ENCODE results near the gene STX10.
A peak's percentile ranks its signal among the peaks of the same experiment; 100 is the strongest.

The STX10 gene

DNA sequence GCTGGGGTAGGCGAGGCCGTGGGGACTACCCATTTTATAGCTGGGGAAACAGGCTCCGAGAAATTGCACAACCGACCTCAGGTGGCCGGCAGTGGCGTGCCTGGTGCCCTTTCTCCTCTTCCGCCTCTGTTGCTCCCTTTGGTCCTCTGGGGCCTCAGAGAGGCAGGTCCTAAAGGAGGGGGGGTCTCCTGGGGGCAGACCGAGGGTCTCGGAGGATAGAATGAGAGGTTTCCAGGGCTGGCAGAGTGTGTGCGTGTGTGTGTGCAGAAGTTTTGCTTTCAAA is 11.3 kb downstream of the STX10 start:
- DNase-seq: peak; percentile 20

GRCh38 chr19:13138171-13138915 is 11.8 kb downstream of the STX10 start:
- no peak for DNase-seq

DNA sequence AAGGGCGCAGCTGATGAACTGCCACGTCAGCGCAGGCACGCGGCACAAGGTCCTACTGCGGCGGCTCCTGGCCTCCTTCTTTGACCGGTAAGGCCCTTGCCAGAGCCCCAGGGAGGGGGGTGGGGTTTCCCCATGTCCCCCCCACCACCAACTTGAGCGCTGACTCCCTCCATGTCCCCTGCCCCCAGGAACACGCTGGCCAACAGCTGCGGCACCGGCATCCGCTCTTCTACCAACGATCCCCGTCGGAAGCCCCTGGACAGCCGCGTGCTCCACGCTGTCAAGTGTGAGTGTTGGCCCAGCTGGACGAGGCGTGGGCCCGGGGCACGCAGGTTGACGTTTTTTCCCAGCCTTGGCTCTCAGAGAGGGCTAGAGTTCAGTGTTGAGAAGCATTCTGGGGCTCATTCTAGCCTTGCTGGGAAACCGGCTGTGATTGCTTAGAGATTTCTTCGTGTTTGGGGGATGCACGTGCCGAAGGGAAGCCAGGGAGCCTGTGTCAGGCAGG is 12.8 kb downstream of the STX10 start:
- DNase-seq: no peak

DNA sequence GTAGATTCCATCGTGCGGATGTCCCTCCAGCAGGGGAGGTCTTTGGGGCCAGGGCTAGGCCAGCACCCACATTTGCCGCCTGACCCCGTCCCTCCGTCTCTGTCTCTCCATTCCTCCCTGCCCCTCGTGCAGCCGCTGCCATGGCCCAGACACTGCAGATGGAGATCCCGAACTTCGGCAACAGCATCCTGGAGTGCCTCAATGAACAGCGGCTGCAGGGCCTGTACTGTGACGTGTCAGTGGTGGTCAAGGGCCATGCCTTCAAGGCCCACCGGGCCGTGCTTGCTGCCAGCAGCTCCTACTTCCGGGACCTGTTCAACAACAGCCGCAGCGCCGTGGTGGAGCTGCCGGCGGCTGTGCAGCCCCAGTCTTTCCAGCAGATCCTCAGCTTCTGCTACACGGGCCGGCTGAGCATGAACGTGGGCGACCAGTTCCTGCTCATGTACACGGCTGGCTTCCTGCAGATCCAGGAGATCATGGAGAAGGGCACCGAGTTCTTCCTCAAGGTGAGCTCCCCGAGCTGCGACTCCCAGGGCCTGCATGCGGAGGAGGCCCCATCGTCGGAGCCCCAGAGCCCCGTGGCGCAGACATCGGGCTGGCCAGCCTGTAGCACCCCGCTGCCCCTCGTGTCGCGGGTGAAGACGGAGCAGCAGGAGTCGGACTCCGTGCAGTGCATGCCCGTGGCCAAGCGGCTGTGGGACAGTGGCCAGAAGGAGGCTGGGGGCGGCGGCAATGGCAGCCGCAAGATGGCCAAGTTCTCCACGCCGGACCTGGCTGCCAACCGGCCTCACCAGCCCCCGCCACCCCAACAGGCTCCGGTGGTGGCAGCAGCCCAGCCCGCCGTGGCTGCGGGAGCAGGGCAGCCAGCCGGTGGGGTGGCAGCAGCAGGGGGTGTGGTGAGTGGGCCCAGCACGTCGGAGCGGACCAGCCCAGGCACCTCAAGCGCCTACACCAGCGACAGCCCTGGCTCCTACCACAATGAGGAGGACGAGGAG is 14.8 kb downstream of the STX10 start:
- no peak for DNase-seq

GRCh38 chr19:13134626-13135025 is 15.5 kb downstream of the STX10 start:
- DNase-seq: no peak

- DNase-seq: no peak
Measured at GRCh38 chr19:13133241-13133870, 16.8 kb downstream of the STX10 start.

DNA sequence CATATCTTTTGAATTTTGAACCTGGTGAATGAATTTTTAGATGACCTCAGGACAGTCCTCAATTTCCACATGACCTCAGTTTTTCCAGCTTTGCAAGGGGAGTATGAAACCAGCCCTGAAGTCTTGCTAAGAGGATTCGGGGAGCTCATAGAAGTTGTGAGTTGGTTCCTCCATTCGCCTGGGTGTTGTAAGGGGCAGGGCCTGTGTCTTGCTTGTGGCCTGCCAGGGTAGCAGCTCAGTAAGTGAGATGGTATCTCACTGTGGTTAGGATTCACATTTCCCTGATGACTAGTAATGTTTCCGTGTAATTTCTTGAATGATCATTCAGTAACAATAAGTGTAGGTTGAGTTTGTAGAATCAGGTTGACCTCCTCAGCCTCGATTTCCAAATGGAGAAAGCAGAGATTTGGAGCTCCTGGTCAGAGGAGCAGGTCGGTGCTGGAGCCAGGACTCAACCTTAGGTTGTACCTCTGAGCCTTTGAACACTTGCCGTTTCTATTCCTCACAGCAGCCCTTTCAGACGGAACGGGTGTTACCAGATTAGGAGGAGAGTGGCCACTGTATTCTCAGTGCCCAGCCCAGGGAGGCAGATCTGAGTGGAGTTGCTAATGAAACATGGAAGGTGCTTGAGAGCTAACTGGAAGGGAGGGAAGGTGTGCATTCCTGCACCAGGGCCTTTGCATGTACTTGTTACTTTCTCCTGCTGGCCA is 17.5 kb downstream of the STX10 start:
- peak; percentile 88 for DNase-seq

DNA sequence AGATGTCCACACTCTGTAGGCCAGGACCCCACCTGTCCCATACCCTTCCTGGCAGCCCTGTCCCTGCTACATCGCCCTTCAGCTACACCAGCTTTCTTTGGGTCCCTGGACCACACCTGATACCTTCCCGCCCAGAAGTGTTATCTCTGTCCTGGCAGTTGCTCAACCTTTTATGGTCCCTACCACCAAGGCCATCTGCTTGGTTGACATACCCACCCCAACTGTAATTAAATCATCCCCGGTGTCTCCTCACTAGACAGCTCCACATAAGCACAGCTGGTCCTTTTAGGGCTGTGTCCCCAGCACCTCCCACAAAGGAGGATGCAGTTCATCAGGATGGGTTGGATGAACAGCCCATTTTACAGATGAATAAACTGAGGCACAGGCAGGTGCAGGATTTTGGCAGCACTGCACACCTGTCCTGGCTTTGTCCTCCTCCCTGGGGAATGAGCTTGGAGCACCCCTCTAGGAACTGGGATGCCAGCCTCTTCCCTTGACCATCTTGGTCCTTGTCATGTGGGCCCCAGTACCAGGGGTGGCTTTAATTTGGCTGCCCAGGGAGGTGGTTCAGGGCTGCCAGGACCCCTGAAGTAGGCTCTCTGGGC is 19.2 kb downstream of the STX10 start:
- DNase-seq: no peak

DNA sequence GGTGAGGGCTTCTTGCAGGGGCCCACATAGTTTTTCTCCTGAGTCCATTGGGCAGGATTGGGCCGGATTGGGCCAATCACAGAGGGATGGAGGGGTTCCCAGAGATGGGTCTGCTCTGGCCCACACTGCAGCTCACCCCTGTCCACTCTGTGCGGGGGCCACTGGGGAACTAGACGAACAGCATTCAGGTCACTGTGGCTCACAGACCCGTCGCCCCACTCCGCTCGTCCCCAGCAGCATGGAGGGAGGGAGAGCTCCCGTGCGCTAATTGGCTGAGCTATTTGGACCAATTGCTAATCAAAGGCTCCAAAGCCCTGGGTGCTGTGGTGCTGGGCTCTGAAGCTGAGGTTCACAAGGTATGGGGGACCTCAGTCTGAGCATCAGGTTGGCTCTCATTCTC is 20.8 kb downstream of the STX10 start:
- no peak for DNase-seq

- no peak for DNase-seq
Measured at GRCh38 chr19:13128583-13128982, 21.6 kb downstream of the STX10 start.

GRCh38 chr19:13127811-13128575 is 22.2 kb downstream of the STX10 start:
- no peak for DNase-seq

- no peak for DNase-seq
Measured at GRCh38 chr19:13127051-13127450, 23.1 kb downstream of the STX10 start.

DNA sequence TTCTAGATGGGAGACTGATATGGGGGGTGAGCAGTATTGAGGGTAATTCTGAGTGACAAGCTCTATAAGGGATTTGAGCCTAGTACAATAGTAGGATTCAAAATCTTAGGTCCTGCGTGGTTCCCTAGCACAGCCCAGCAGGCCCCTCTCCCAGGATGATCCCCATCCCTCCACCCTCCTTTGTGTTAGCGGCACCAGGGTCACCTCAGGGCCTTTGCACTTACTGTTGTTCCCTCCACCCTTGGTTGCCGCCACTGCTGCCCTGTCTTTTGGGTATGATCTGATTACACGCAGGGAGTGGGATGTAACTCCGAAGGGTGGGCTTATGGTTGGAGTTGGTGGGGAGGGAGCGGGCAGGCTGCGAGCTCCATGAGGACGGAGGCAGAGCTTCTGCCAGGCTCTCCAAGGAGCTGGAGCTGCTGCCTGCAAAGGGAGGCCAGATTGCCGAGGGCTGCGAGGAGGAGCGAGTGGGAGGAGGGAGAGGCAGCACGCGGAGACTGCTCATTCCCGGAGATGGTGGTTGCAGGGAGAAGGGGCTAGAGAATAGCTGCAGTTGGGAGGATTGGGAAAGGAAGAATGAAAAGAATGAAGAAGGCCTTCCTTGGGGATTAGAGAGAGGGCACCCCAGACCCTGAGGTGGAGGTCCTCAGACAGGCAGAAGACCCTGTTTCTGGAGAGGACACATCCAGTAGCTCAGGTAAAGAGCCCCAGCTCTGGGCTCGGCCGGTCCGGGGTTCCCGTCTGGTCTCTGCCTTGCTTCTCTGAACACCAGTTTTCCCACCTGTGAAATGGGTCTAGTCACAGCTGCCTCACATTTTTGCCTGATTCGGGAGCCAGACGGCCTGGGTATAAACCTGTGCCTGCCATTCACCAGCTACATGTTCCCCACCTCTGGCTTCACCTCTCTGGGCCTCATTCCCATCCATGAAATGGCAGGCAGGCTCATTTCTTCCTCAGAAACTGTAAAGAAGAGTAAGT is 26.9 kb downstream of the STX10 start:
- DNase-seq: no peak

GRCh38 chr19:13122275-13122878 is 27.8 kb downstream of the STX10 start:
- no peak for DNase-seq

GRCh38 chr19:13121551-13122274 is 28.5 kb downstream of the STX10 start:
- no peak for DNase-seq

- no peak for DNase-seq
Measured at GRCh38 chr19:13120817-13121216, 29.4 kb downstream of the STX10 start.

DNA sequence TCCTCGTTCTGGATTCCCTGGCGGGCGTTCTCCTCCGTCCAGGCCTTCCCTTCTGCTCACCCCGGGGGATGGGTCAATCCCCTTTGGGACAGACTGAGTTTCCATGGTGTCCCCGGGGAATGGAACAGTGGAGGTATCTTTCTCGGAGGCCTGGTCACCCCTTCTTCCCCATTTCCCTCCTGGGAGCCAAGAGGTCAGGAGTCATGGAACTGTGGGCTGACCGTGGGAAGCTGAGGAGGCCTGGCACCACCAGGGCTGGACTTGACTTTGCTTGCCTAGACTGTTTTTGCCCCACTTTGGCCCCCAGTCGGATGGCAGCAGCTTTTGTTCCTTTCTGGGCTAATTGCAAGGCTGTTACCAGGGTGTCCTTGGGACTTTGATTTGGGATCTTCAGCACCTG is 30.1 kb downstream of the STX10 start:
- no peak for DNase-seq

DNA sequence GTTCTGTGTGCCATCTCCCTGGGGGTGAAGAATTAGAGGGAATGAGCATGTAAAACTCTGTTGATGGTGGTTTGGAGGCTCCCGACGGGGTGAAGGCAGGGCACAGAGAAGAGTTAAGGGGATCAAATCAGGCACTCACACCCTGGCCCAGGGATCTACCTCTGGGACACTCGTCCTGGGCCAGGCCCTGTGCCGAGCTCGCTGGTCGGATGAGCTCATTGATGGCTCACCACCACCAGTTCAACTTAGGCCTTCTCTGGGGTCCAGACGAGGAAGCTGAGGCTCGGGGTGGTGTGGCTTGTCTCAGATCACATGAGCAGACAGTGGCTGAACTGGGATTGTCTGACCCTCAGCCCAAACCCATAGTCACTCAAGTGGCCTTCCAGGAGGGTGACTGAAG is 30.5 kb downstream of the STX10 start:
- DNase-seq: no peak

All from GF-D8 (cell line).